Naive thymus-derived CD4-positive, alpha-beta T cell (primary cell): Measurements from ENCODE around the gene BCKDK. TPM values are rescaled to one million over a fixed set of nuclear protein-coding genes. Genes with fewer than 3 reads are reported as not detected.

Source experiments
- ATAC-seq: fragments of 150-1000 bp; cut with Tn5 transposase; 2 replicates; pipeline ENCODE4 v1.10.0; 2021; ENCODE audit warnings: mild to moderate bottlenecking, moderate library complexity
- CTCF ChIA-PET: fragments of 350-600 bp; sonication (Branson Sonifier 250); formaldehyde crosslinking; loops from one replicate; lab custom pipeline; 2021; ENCODE audit warnings: antibody characterized with exemption; lab: Charles Lee
- POLR2A ChIA-PET: fragments of 350-600 bp; sonication (Branson Sonifier 250); formaldehyde crosslinking; loops from one replicate; lab custom pipeline; 2021; ENCODE audit warnings: antibody characterized with exemption, inconsistent platforms; lab: Charles Lee
- DNase-seq, 9 donors: peaks; one replicate each; pipeline versions ENCODE4 v3.0.0 to v3.0.0-alpha.2; 2020 to 2022; ENCODE audit warnings: mixed read lengths in 1 of 9
- H3K27ac ChIP-seq: one replicate; pipeline ENCODE4 v1.7.0; 2013; ENCODE audit warnings: mild to moderate bottlenecking, low read depth, low read length, moderate library complexity
- H3K27me3 ChIP-seq, 2 donors: one replicate each; pipeline ENCODE4 v1.7.0; 2013; ENCODE audit warnings: low read length in 2 of 2, mild to moderate bottlenecking in 2 of 2, moderate library complexity in 2 of 2; ENCODE audit not compliant: control insufficient read depth in 2 of 2, insufficient read depth in 2 of 2
- H3K36me3 ChIP-seq, 3 experiments: 1 replicate in 2 of 3; 2 replicates in 1 of 3; pipeline ENCODE4 v1.7.0; 2013; ENCODE audit warnings: low read length in 3 of 3, mild to moderate bottlenecking in 3 of 3, moderate library complexity in 1 of 3; ENCODE audit not compliant: insufficient read depth in 3 of 3, control insufficient read depth in 2 of 3
- H3K4me1 ChIP-seq, 2 donors: one replicate each; pipeline ENCODE4 v1.7.0; 2013; ENCODE audit warnings: low read length in 2 of 2, mild to moderate bottlenecking in 2 of 2, moderate library complexity in 1 of 2; ENCODE audit not compliant: control insufficient read depth in 2 of 2, insufficient read depth in 2 of 2
- H3K4me3 ChIP-seq: 2 replicates; pipeline ENCODE4 v1.7.0; 2013; ENCODE audit warnings: mild to moderate bottlenecking, low read length
- H3K9me3 ChIP-seq, 3 experiments: 1 replicate in 2 of 3; 2 replicates in 1 of 3; pipeline ENCODE4 v1.7.0; 2013; ENCODE audit warnings: low read length in 3 of 3; ENCODE audit not compliant: control insufficient read depth in 2 of 3
- H3K27ac Mint-ChIP-seq, 9 donors: one replicate each; pipeline ENCODE4 v1.8.0; 2020 to 2022; ENCODE audit warnings: mixed read lengths in 9 of 9, mild to moderate bottlenecking in 8 of 9, moderate library complexity in 5 of 9, inconsistent platforms in 2 of 9
- H3K27me3 Mint-ChIP-seq, 5 donors: one replicate each; pipeline ENCODE4 v1.8.0; 2021 to 2022; ENCODE audit warnings: mixed read lengths in 5 of 5, mild to moderate bottlenecking in 1 of 5
- H3K36me3 Mint-ChIP-seq, 5 donors: one replicate each; pipeline ENCODE4 v1.8.0; 2020 to 2022; ENCODE audit warnings: mixed read lengths in 5 of 5, mild to moderate bottlenecking in 3 of 5, inconsistent platforms in 1 of 5
- H3K4me1 Mint-ChIP-seq, 7 donors: one replicate each; pipeline ENCODE4 v1.8.0; 2020 to 2022; ENCODE audit warnings: mixed read lengths in 7 of 7, mild to moderate bottlenecking in 3 of 7, inconsistent platforms in 1 of 7
- H3K4me3 Mint-ChIP-seq, 10 donors: one replicate each; pipeline ENCODE4 v1.8.0; 2020 to 2022; ENCODE audit warnings: mild to moderate bottlenecking in 10 of 10, mixed read lengths in 10 of 10, moderate library complexity in 6 of 10, inconsistent platforms in 2 of 10
- H3K9me3 Mint-ChIP-seq, 11 donors: one replicate each; pipeline ENCODE4 v1.8.0; 2020 to 2022; ENCODE audit warnings: mixed read lengths in 11 of 11, mild to moderate bottlenecking in 4 of 11, inconsistent platforms in 1 of 11, moderate library complexity in 1 of 11
- intact Hi-C, 2 donors: fragments of 100-400 bp; cut with micrococcal nuclease; formaldehyde crosslinking; loops; one replicate each; pipeline ENCODE4 v1.15.1; 2023
- polyA plus RNA-seq, 2 donors: library from polyadenylated mRNA; unstranded; fragments of 300-500 nt; fragmentation: Illumina TruSeq; gene quantifications; one replicate each; pipeline ENCODE4 v1.2.3, GENCODE V29; 2021
- total RNA-seq, 6 experiments: library from RNA in 5 of 6; stranded (reverse) in 5 of 6; gene quantifications; 1 replicate in 5 of 6; 2 replicates in 1 of 6; pipeline ENCODE4 v1.2.3 and lab custom pipeline; 2021 to 2026

The BCKDK gene
- total RNA-seq (10 to 100 TPM; 10.3 to 30.8 (median 20.8) TPM), polyA plus RNA-seq (10 to 100 TPM; 21.0 to 36.0 TPM), total RNA-seq (lab: John Stamatoyannopoulos, UW) (7.7 reads per million, percentile 31 among the genes with 10 or more reads in this experiment)

- no peaks in the 10 kb centered on the region for H3K27me3 Mint-ChIP-seq
- H3K4me3 Mint-ChIP-seq: peak within 1 kb of the TSS; percentile 77 to 91 (median 85)
- ATAC-seq: peak; percentile 82
- peak; percentile 31 to 84 (median 39) for DNase-seq
- POLR2A ChIA-PET: interaction anchor here (0.7 to 2.6 kb wide), 6 partner anchors 9 to 75 kb away, joined by 3 to 14 read pairs (median 3); partner anchors contain the start of genes FUS and KAT8
- Histone ChIP-seq H3K36me3 (peaks cover 0 to 38% (median 0%) of the 10 kb centered on the region in 3 experiments), H3K27me3 (no peaks in the 10 kb centered on the region), H3K9me3 (no peaks in the 10 kb centered on the region), H3K27ac (peak within 1 kb of the TSS; percentile 82), H3K4me1 (peaks cover 4 to 16% of the 10 kb centered on the region in 2 donors), H3K4me3 (peak within 1 kb of the TSS; percentile 74)
- H3K27ac Mint-ChIP-seq: peak within 1 kb of the TSS; percentile 58 to 88 (median 84)
- H3K4me1 Mint-ChIP-seq: peaks cover 10 to 32% (median 19%) of the 10 kb centered on the region in 7 donors
- peaks cover 0 to 11% (median 0%) of the 10 kb centered on the region in 5 donors for H3K36me3 Mint-ChIP-seq
- no peaks in the 10 kb centered on the region for H3K9me3 Mint-ChIP-seq
- CTCF ChIA-PET: interaction anchor here (1.0 kb wide), 1 partner anchor 34 kb away, joined by 5 read pairs; no protein-coding TSS in a partner anchor
- intact Hi-C loops: loop anchor here (2.0 kb wide), 4 partner anchors 13 to 351 kb away; partner anchors contain the start of genes ARMC5 (in 2 of the 2), VKORC1 (in 2 of the 2), ZNF646 (in 2 of the 2) and ZNF668 (in 2 of the 2)
Observed at GRCh38 chr16:31108035-31108793, at the start of gene BCKDK. Gene BCKDK, plus strand, starts transcription at chr16:31108386. Its CDS starts 838 bp downstream, at chr16:31109224.

GRCh38 chr16:31061126-31061812 lies 46.9 kb upstream of the BCKDK start:
- POLR2A ChIA-PET: interaction anchor here (0.6 kb wide), 1 partner anchor 160 kb away, joined by 5 read pairs; no protein-coding TSS in a partner anchor

GRCh38 chr16:31061813-31062440 lies 46.3 kb upstream of the BCKDK start:
- intact Hi-C loops: no loop called here
- Mint-ChIP-seq H3K9me3 (peaks cover 0 to 1% (median 0%) of the 10 kb centered on the region in 11 donors), H3K4me3 (no peak overlapping the region), H3K4me1 (peaks cover 21 to 49% (median 38%) of the 10 kb centered on the region in 7 donors), H3K27ac (no peak overlapping the region), H3K36me3 (peaks cover 0 to 21% (median 4%) of the 10 kb centered on the region in 5 donors), H3K27me3 (no peaks in the 10 kb centered on the region)
- Histone ChIP-seq H3K4me1 (peaks cover 19 to 44% of the 10 kb centered on the region in 2 donors), H3K27ac (no peak overlapping the region), H3K9me3 (no peaks in the 10 kb centered on the region), H3K27me3 (no peaks in the 10 kb centered on the region), H3K36me3 (peaks cover 0 to 23% (median 0%) of the 10 kb centered on the region in 3 experiments), H3K4me3 (no peak overlapping the region)
- ChIA-PET CTCF (no interaction called here), POLR2A (no interaction called here)
- DNase-seq (no peak), ATAC-seq (no peak)

More at GRCh38 chr16:31061126-31061812, 46.9 kb upstream of the BCKDK start:
- H3K4me1 Mint-ChIP-seq: peaks cover 21 to 44% (median 35%) of the 10 kb centered on the region in 7 donors
- Histone ChIP-seq H3K4me3 (no peak overlapping the region), H3K27me3 (no peaks in the 10 kb centered on the region), H3K4me1 (peaks cover 19 to 42% of the 10 kb centered on the region in 2 donors), H3K27ac (no peak overlapping the region), H3K9me3 (no peaks in the 10 kb centered on the region), H3K36me3 (peaks cover 0 to 23% (median 0%) of the 10 kb centered on the region in 3 experiments)
- H3K36me3 Mint-ChIP-seq: peaks cover 0 to 21% (median 4%) of the 10 kb centered on the region in 5 donors
- no peaks in the 10 kb centered on the region for H3K27me3 Mint-ChIP-seq
- no peak overlapping the region for H3K4me3 Mint-ChIP-seq
- H3K27ac Mint-ChIP-seq: no peak overlapping the region
- intact Hi-C loops: no loop called here
- no peak for ATAC-seq
- CTCF ChIA-PET: no interaction called here
- peaks cover 0 to 1% (median 0%) of the 10 kb centered on the region in 11 donors for H3K9me3 Mint-ChIP-seq
- no peak for DNase-seq

- no peak for DNase-seq
- peaks cover 21 to 53% (median 40%) of the 10 kb centered on the region in 7 donors for H3K4me1 Mint-ChIP-seq
- intact Hi-C loops: no loop called here
- H3K4me1 ChIP-seq: peaks cover 19 to 44% of the 10 kb centered on the region in 2 donors
- no peak overlapping the region for H3K27ac ChIP-seq
- ChIA-PET CTCF (no interaction called here), POLR2A (interaction anchor here (0.6 to 1.6 kb wide), 2 partner anchors 10 to 16 kb away, joined by 3 to 8 read pairs; partner anchors contain the start of genes ZNF646 and ZNF668)
- peaks cover 0 to 23% (median 0%) of the 10 kb centered on the region in 3 experiments for H3K36me3 ChIP-seq
- H3K27ac Mint-ChIP-seq: peak overlapping the region in 6 of 9 donors; percentile 43 to 76 (median 52)
- ATAC-seq: no peak
- peaks cover 0 to 1% (median 0%) of the 10 kb centered on the region in 11 donors for H3K9me3 Mint-ChIP-seq
- no peaks in the 10 kb centered on the region for H3K27me3 ChIP-seq
- no peaks in the 10 kb centered on the region for H3K9me3 ChIP-seq
- no peaks in the 10 kb centered on the region for H3K27me3 Mint-ChIP-seq
- H3K36me3 Mint-ChIP-seq: peaks cover 0 to 19% (median 4%) of the 10 kb centered on the region in 5 donors
- H3K4me3 Mint-ChIP-seq: peak overlapping the region in 8 of 10 donors; percentile 24 to 82 (median 68)
- H3K4me3 ChIP-seq: peak overlapping the region; percentile 44
Observed at GRCh38 chr16:31063495-31063842, 44.7 kb upstream of the BCKDK start.

- intact Hi-C loops: no loop called here
- peaks cover 0 to 19% (median 4%) of the 10 kb centered on the region in 5 donors for H3K36me3 Mint-ChIP-seq
- ATAC-seq (peak; percentile 75), DNase-seq (peak in 2 of 9 donors; percentile 7 to 11)
- H3K27me3 ChIP-seq: no peaks in the 10 kb centered on the region
- peaks cover 24 to 53% (median 40%) of the 10 kb centered on the region in 7 donors for H3K4me1 Mint-ChIP-seq
- no peaks in the 10 kb centered on the region for H3K27me3 Mint-ChIP-seq
- peak overlapping the region; percentile 30 to 82 (median 74) for H3K4me3 Mint-ChIP-seq
- peak overlapping the region; percentile 12 to 83 (median 72) for H3K27ac Mint-ChIP-seq
- peaks cover 19 to 44% of the 10 kb centered on the region in 2 donors for H3K4me1 ChIP-seq
- peaks cover 0 to 1% (median 0%) of the 10 kb centered on the region in 11 donors for H3K9me3 Mint-ChIP-seq
- peak overlapping the region; percentile 44 for H3K4me3 ChIP-seq
- peak overlapping the region; percentile 28 for H3K27ac ChIP-seq
- POLR2A ChIA-PET: interaction anchor here (0.6 to 1.6 kb wide), 3 partner anchors 10 to 15 kb away, joined by 3 to 8 read pairs (median 5); partner anchors contain the start of genes ZNF646 and ZNF668
- H3K9me3 ChIP-seq: no peaks in the 10 kb centered on the region
- peaks cover 0 to 23% (median 0%) of the 10 kb centered on the region in 3 experiments for H3K36me3 ChIP-seq
- CTCF ChIA-PET: no interaction called here
Observed at GRCh38 chr16:31063843-31064611, 44.2 kb upstream of the BCKDK start.
